Thyroid gland (tissue), 4 donors: Measurements from ENCODE around the gene CITED1.

Source experiments
- POLR2A ChIP-seq, 2 donors: fragments of 450-650 bp; IDR thresholded peaks; one replicate each; pipeline ENCODE4 v1.6.1; 2017; ENCODE audit warnings: antibody characterized with exemption in 2 of 2, mild to moderate bottlenecking in 2 of 2, moderate library complexity in 1 of 2
- TF ChIP-seq, protein P1 (sequence below), 6 experiments: fragments of 200-600 bp in 3 of 6; fragments of 450-650 bp in 3 of 6; sonication (generic) in 3 of 6; IDR thresholded peaks; one replicate each; pipeline ENCODE4 v1.5.1; 2016 to 2019; ENCODE audit warnings: antibody characterized with exemption in 6 of 6, mild to moderate bottlenecking in 2 of 6, inconsistent platforms in 1 of 6, moderate library complexity in 1 of 6

DNA sequence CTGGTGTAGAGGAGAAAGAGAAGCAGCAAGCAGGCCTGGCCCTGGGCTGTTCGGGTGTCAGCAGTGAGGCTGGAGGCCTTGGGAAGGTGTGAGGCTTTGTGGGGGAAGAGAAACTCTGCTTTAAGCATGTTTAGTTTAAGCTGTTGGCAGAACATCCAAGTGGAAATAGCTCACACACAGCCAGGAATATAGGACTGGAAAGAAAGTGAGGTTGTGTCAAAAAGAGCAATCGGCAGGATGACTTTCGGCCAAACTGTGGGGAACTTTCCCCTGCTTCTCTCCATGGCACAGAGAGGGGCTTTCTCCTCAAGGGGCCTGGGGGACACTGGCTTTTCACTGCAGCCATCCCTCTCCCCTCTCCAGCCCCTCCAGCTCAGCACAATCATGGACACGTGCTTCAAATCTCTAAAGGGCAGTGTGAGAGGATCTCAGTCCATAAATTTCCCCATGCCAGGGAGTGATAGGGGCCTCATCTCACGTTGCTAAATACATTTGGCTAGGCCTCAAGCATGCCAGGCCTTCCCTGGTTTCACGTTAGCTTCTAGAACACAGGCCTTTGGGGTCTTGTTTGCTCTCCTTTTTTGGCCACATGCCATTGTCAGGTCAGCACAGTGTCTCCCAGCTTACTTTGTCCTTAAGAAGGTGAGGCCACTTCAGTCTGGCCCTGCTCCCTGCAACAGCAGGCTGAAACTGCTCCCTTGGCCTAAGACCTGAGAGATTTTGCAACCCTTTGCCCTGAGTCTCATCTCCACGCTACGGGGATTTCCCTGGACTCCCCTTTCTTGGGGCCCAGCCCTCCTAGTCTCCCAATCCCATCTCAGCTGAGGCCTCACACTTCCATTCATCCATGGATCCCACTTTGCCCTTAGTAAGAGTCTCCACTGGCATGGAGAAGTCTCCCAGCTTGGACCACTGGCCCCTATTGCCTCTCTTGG lies 8.3 kb upstream of the CITED1 start:
- TF ChIP-seq POLR2A (IDR thresholded peaks at IDR 0.05), result no peak
- TF ChIP-seq, protein P1, sequence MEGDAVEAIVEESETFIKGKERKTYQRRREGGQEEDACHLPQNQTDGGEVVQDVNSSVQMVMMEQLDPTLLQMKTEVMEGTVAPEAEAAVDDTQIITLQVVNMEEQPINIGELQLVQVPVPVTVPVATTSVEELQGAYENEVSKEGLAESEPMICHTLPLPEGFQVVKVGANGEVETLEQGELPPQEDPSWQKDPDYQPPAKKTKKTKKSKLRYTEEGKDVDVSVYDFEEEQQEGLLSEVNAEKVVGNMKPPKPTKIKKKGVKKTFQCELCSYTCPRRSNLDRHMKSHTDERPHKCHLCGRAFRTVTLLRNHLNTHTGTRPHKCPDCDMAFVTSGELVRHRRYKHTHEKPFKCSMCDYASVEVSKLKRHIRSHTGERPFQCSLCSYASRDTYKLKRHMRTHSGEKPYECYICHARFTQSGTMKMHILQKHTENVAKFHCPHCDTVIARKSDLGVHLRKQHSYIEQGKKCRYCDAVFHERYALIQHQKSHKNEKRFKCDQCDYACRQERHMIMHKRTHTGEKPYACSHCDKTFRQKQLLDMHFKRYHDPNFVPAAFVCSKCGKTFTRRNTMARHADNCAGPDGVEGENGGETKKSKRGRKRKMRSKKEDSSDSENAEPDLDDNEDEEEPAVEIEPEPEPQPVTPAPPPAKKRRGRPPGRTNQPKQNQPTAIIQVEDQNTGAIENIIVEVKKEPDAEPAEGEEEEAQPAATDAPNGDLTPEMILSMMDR (IDR thresholded peaks at IDR 0.05), result no peak
